Stimulated activated CD4-positive, alpha-beta T cell treated with anti-CD3 and anti-CD28 coated beads, Interleukin-1b, Interleukin-23, amount 100 ng/mL, for 24 hours (primary cell): ENCODE data around the gene NR5A1.
A peak's percentile ranks its signal among the peaks of the same experiment; 100 is the strongest.

Source experiments
- DNase-seq, 4 experiments: peaks; one replicate each; pipeline ENCODE4 v3.0.0-alpha.2; 2020; ENCODE audit warnings: low read depth in 4 of 4, low spot score in 1 of 4

The NR5A1 gene

GRCh38 chr9:124506931-124507879 is at the start of gene NR5A1:
NR5A1 (minus strand) TSS chr9:124507399; CDS start chr9:124503395, 4,004 bp downstream.
- no peak for DNase-seq

- DNase-seq: no peak
Observed at GRCh38 chr9:124555043-124555442, 47.8 kb upstream of the NR5A1 start.

- no peak for DNase-seq
Observed at GRCh38 chr9:124553738-124554137, 46.5 kb upstream of the NR5A1 start.

- DNase-seq: no peak
Observed at GRCh38 chr9:124552273-124552605, 45.0 kb upstream of the NR5A1 start.

GRCh38 chr9:124551472-124552272 is 44.5 kb upstream of the NR5A1 start:
- peak in 1 of 4 experiments; percentile 7 for DNase-seq

- no peak for DNase-seq
Observed at GRCh38 chr9:124550072-124550471, 42.9 kb upstream of the NR5A1 start.

- no peak for DNase-seq
Observed at GRCh38 chr9:124549016-124549415, 41.8 kb upstream of the NR5A1 start.

GRCh38 chr9:124544535-124544934 is 37.3 kb upstream of the NR5A1 start:
- DNase-seq: no peak

GRCh38 chr9:124541824-124542223 is 34.6 kb upstream of the NR5A1 start:
- no peak for DNase-seq

- no peak for DNase-seq
Observed at GRCh38 chr9:124537926-124538325, 30.7 kb upstream of the NR5A1 start.

- DNase-seq: no peak
Observed at GRCh38 chr9:124535846-124536245, 28.6 kb upstream of the NR5A1 start.

GRCh38 chr9:124532897-124533296 is 25.7 kb upstream of the NR5A1 start:
- DNase-seq: no peak

GRCh38 chr9:124531115-124531514 is 23.9 kb upstream of the NR5A1 start:
- no peak for DNase-seq

GRCh38 chr9:124530246-124530645 is 23.0 kb upstream of the NR5A1 start:
- DNase-seq: no peak

- no peak for DNase-seq
Observed at GRCh38 chr9:124527781-124528180, 20.6 kb upstream of the NR5A1 start.

- DNase-seq: no peak
Observed at GRCh38 chr9:124526174-124526573, 19.0 kb upstream of the NR5A1 start.

- DNase-seq: no peak
Observed at GRCh38 chr9:124522121-124523098, 15.2 kb upstream of the NR5A1 start.

GRCh38 chr9:124521142-124521541 is 13.9 kb upstream of the NR5A1 start:
- no peak for DNase-seq

GRCh38 chr9:124520206-124520596 is 13.0 kb upstream of the NR5A1 start:
- DNase-seq: no peak

GRCh38 chr9:124518116-124518515 is 10.9 kb upstream of the NR5A1 start:
- DNase-seq: no peak

GRCh38 chr9:124517600-124517999 is 10.4 kb upstream of the NR5A1 start:
- DNase-seq: no peak
